ENCODE data around the gene USP24. TPM values are rescaled to one million over a fixed set of nuclear protein-coding genes. Genes with fewer than 3 reads are reported as not detected.

USP24 gene
- total RNA-seq (10 to 100 TPM; 50.3 to 50.9 TPM), polyA plus RNA-seq (ENCODE audit: insufficient read depth, low read depth, low replicate concordance) (20.2 TPM)
- long read RNA-seq, donor 1, result 0 reads
- long read RNA-seq, donor 2, result 0 reads

GRCh38 chr1:55215194-55216021 lies at the start of gene USP24:
Gene USP24 (minus strand): TSS chr1:55215364. CDS start chr1:55215113, 251 bp downstream.
- Histone ChIP-seq H3K4me3 (peak within 1 kb of the TSS; percentile 86 to 93), H3K27me3 (no peaks in the 10 kb centered on the region), H3K9me3 (no peaks in the 10 kb centered on the region), H3K36me3 (ENCODE audit: low read depth, missing control alignments) (no peaks in the 10 kb centered on the region), H3K4me1 (peaks cover 36% of the 10 kb centered on the region), H3K27ac (peak within 1 kb of the TSS; percentile 98 to 99)
- 0 to 2% methylated on average over 11 to 71 of the region's 96 CpGs for WGBS, 2 donors
- intact Hi-C loops (cut with DNase I; ENCODE audit: low total_unique reads), result no loop called here
- peak; percentile 78 for DNase-seq
- TF ChIP-seq CTCF (IDR thresholded peaks at IDR 0.05), result no peak
- TF ChIP-seq POLR2A (IDR thresholded peaks at IDR 0.05), result no peak

GRCh38 chr1:55262822-55263221 lies 47.7 kb upstream of the USP24 start:
- H3K27me3 ChIP-seq, result no peaks in the 10 kb centered on the region
- WGBS, 2 donors, result 82 to 83% methylated on average over 1 of the region's 1 CpG
- TF ChIP-seq CTCF (IDR thresholded peaks at IDR 0.05) (no peak), POLR2A (IDR thresholded peaks at IDR 0.05) (no peak)
- no peak overlapping the region for H3K27ac ChIP-seq
- intact Hi-C loops (cut with DNase I; ENCODE audit: low total_unique reads), result no loop called here
- H3K36me3 ChIP-seq (ENCODE audit: low read depth, missing control alignments), result no peaks in the 10 kb centered on the region
- no peaks in the 10 kb centered on the region for H3K9me3 ChIP-seq
- no peak overlapping the region for H3K4me3 ChIP-seq
- H3K4me1 ChIP-seq, result no peaks in the 10 kb centered on the region
- no peak for DNase-seq

- TF ChIP-seq CTCF (IDR thresholded peaks at IDR 0.05), result no peak
- TF ChIP-seq POLR2A (IDR thresholded peaks at IDR 0.05), result no peak
- intact Hi-C loops (cut with DNase I; ENCODE audit: low total_unique reads), result no loop called here
- Histone ChIP-seq H3K27me3 (no peaks in the 10 kb centered on the region), H3K27ac (no peak overlapping the region), H3K4me1 (no peaks in the 10 kb centered on the region), H3K36me3 (ENCODE audit: low read depth, missing control alignments) (no peaks in the 10 kb centered on the region), H3K9me3 (no peaks in the 10 kb centered on the region), H3K4me3 (no peak overlapping the region)
- no peak for DNase-seq
- 80 to 83% methylated on average over 7 of the region's 7 CpGs for WGBS, 2 donors
Observed at GRCh38 chr1:55259911-55260609, 44.9 kb upstream of the USP24 start.

GRCh38 chr1:55257958-55258357 lies 42.8 kb upstream of the USP24 start:
- H3K4me3 ChIP-seq, result no peak overlapping the region
- H3K27ac ChIP-seq, result no peak overlapping the region
- TF ChIP-seq CTCF (IDR thresholded peaks at IDR 0.05), result no peak
- no peak for DNase-seq
- 73 to 76% methylated on average over 3 of the region's 3 CpGs for WGBS, 2 donors
- intact Hi-C loops (cut with DNase I; ENCODE audit: low total_unique reads), result no loop called here
- H3K4me1 ChIP-seq, result no peaks in the 10 kb centered on the region
- H3K36me3 ChIP-seq (ENCODE audit: low read depth, missing control alignments), result no peaks in the 10 kb centered on the region
- no peaks in the 10 kb centered on the region for H3K9me3 ChIP-seq
- no peaks in the 10 kb centered on the region for H3K27me3 ChIP-seq
